Measurements from ENCODE around the gene CXCL11. TPM values are rescaled to one million over a fixed set of nuclear protein-coding genes. Genes with fewer than 3 reads are reported as not detected.

CXCL11 gene
- total and polyA plus RNA-seq, 3 donors from 2014 or later: 0.55 to 2.0 TPM; not detected in 1

DNA sequence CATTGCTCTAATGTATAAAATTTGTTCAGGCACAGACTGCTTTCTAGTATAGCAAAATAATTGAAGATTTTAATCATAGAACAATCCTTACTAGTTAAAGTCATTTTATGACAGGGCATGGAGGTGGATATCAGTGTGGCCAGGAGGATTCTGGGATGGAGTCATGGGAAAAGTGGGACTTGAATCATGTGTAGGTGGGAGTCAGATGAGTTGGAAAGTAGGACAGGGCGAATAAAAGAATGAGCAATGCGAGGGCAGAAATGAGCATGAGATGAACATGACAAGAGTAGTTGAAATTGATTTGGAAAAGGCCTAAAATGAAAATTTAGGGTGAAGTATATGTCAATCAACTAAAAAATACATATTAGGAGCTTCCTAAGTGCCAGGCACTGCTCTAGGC lies 37.9 kb downstream of the CXCL11 start:
- Histone ChIP-seq H3K4me3 (no peak overlapping the region), H3K9me3 (no peaks in the 10 kb centered on the region), H3K27ac (no peak overlapping the region), H3K27me3 (no peaks in the 10 kb centered on the region), H3K4me1 (no peaks in the 10 kb centered on the region), H3K36me3 (ENCODE audit: low read depth, missing control alignments) (no peaks in the 10 kb centered on the region)
- 84 to 95% methylated on average over 2 of the region's 2 CpGs for WGBS, 2 donors
- TF ChIP-seq, protein P1, sequence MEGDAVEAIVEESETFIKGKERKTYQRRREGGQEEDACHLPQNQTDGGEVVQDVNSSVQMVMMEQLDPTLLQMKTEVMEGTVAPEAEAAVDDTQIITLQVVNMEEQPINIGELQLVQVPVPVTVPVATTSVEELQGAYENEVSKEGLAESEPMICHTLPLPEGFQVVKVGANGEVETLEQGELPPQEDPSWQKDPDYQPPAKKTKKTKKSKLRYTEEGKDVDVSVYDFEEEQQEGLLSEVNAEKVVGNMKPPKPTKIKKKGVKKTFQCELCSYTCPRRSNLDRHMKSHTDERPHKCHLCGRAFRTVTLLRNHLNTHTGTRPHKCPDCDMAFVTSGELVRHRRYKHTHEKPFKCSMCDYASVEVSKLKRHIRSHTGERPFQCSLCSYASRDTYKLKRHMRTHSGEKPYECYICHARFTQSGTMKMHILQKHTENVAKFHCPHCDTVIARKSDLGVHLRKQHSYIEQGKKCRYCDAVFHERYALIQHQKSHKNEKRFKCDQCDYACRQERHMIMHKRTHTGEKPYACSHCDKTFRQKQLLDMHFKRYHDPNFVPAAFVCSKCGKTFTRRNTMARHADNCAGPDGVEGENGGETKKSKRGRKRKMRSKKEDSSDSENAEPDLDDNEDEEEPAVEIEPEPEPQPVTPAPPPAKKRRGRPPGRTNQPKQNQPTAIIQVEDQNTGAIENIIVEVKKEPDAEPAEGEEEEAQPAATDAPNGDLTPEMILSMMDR (IDR thresholded peaks at IDR 0.05): no peak
- TF ChIP-seq POLR2A (IDR thresholded peaks at IDR 0.05): no peak
- intact Hi-C loops (cut with DNase I; ENCODE audit: low total_unique reads): loop anchor here (5.0 kb wide), 1 partner anchor 69 kb away; no protein-coding TSS in a partner anchor
- no peak for DNase-seq

DNA sequence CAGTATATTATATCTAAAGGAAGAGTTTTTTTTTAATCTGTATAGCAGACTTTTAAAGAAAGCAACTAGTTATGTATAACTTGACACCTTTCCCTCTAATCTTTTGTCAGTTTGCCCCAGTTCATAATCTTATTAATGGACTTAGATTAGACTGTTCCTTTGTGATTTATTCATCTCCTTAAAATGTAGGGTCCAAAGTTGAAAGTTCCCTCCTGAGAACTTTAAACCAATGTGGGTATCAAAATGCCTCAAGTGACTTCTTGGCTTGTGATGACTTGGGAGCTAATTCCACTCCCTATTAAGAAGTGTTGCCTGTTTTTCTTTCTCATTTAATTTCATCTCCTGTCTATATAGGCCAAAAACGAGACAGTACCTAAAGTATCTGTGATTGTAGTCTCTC lies 38.8 kb downstream of the CXCL11 start:
- Histone ChIP-seq H3K4me3 (no peak overlapping the region), H3K27me3 (no peaks in the 10 kb centered on the region), H3K4me1 (no peaks in the 10 kb centered on the region), H3K9me3 (no peaks in the 10 kb centered on the region), H3K27ac (no peak overlapping the region), H3K36me3 (ENCODE audit: low read depth, missing control alignments) (no peaks in the 10 kb centered on the region)
- TF ChIP-seq POLR2A (IDR thresholded peaks at IDR 0.05): no peak
- TF ChIP-seq, protein P1 (IDR thresholded peaks at IDR 0.05): no peak
- WGBS, 2 donors: 77 to 79% methylated on average over 1 of the region's 1 CpG
- no peak for DNase-seq
- intact Hi-C loops (cut with DNase I; ENCODE audit: low total_unique reads): loop anchor here (5.0 kb wide), 1 partner anchor 70 kb away; no protein-coding TSS in a partner anchor

DNA sequence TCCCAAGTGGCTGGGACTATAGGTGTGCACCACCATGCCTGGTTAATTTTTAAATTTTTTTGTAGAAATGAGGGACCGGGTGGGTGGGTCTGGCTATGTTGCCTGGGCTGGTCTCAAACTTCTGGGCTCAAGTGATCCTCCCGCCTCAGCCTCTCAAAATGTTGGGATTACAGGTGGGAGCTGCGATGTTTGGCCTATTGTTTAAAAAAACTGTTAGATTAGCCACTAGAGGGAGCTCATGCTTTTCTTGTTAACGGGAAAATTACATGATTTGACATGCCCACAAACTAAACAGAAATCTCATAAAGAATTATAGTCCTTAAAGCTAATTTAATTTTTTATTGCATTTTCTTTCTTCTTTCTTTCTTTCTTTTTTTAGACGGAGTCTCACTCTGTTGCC lies 40.1 kb downstream of the CXCL11 start:
- no peak for DNase-seq
- Histone ChIP-seq H3K9me3 (no peaks in the 10 kb centered on the region), H3K4me1 (no peaks in the 10 kb centered on the region), H3K36me3 (ENCODE audit: low read depth, missing control alignments) (no peaks in the 10 kb centered on the region), H3K27me3 (no peaks in the 10 kb centered on the region), H3K27ac (no peak overlapping the region), H3K4me3 (no peak overlapping the region)
- WGBS, 2 donors: 24 to 27% methylated on average over 5 of the region's 5 CpGs
- intact Hi-C loops (cut with DNase I; ENCODE audit: low total_unique reads): loop anchor here (5.0 kb wide), 1 partner anchor 72 kb away; no protein-coding TSS in a partner anchor
- TF ChIP-seq, protein P1 (IDR thresholded peaks at IDR 0.05): peak; percentile 26 to 63 (median 42)
- no peak for TF ChIP-seq POLR2A (IDR thresholded peaks at IDR 0.05)

DNA sequence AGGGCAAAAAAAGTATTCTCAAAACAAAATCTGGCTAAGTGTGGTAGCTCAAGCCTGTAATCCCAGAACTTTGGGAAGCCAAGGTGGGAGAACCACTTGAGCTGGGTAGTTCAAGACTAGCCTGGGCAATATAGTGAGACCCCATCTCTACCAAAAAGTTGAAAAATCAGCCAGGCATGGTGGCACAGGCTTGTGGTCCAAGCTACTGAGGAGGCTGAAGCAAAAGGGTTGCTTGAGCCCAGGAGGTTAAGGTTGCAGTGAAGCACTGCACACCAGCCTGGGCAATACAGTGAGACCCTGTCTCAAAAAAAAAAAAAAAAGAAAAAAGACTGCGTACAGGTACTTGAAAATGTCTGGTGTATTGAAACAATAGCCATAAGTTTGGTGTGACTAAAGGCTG lies 43.4 kb downstream of the CXCL11 start:
- intact Hi-C loops (cut with DNase I; ENCODE audit: low total_unique reads): no loop called here
- Histone ChIP-seq H3K4me3 (no peak overlapping the region), H3K4me1 (peaks cover 11% of the 10 kb centered on the region), H3K36me3 (ENCODE audit: low read depth, missing control alignments) (no peaks in the 10 kb centered on the region), H3K9me3 (no peaks in the 10 kb centered on the region), H3K27me3 (no peaks in the 10 kb centered on the region), H3K27ac (no peak overlapping the region)
- DNase-seq: no peak
- TF ChIP-seq, protein P1 (IDR thresholded peaks at IDR 0.05): no peak
- TF ChIP-seq POLR2A (IDR thresholded peaks at IDR 0.05): no peak
- WGBS, 2 donors: 96 to 97% methylated on average over 1 of the region's 1 CpG

DNA sequence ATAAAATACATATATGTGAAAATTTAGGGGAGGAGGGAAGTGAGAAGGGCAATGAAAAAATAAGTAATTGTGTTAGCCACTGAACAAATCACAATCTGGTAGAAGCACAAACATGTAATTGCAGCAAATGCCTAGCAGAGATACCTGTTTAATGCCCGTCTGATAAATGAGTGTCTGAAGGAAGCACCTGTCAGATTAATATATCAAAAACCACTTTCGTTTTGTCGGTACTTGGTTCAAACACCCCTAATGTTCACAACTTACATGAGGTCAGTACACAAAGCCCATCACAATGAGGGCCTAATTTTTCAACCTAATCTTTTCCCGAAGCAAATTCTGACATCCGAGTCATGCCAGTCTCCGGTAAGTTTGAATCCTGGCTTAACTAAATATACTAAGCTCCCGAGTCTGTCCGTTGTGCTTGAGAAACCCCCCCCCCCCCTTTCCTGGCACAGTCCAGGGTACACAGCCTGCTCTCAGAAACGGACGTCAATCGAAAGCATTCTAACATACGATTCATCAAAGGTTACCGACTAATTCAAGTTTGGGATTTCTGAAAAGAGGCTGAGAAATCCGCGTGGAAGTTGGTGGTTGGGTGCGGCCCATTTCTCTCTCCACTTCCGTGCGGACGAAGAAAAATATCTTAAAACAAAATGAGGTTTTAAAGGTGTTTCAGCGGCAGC lies 45.9 kb downstream of the CXCL11 start:
- no peak for DNase-seq
- TF ChIP-seq, protein P1 (IDR thresholded peaks at IDR 0.05): no peak
- no peak for TF ChIP-seq POLR2A (IDR thresholded peaks at IDR 0.05)
- 1% methylated on average over 20 of the region's 20 CpGs for WGBS, 2 donors
- intact Hi-C loops (cut with DNase I; ENCODE audit: low total_unique reads): no loop called here
- Histone ChIP-seq H3K9me3 (no peaks in the 10 kb centered on the region), H3K27ac (peak overlapping the region; percentile 41 to 81), H3K4me1 (peaks cover 11% of the 10 kb centered on the region), H3K36me3 (ENCODE audit: low read depth, missing control alignments) (no peaks in the 10 kb centered on the region), H3K4me3 (peak overlapping the region; percentile 85 to 89), H3K27me3 (no peaks in the 10 kb centered on the region)

Data from testis (tissue), 3 donors.